ENCODE measurements around the gene PTEN. TPM values are rescaled to one million over a fixed set of nuclear protein-coding genes. Genes with fewer than 3 reads are reported as not detected.

PTEN gene
- total RNA-seq, 1 donor = 169 TPM

- H3K27ac ChIP-seq (ENCODE audit: low read depth, low read length) = no peak overlapping the region
- no peaks in the 10 kb centered on the region for H3K9me3 ChIP-seq (ENCODE audit: low read depth, low read length)
- H4K20me1 ChIP-seq (ENCODE audit: insufficient read depth, low read length) = peaks cover 7% of the 10 kb centered on the region
- no peak for TF ChIP-seq CTCF (IDR thresholded peaks at IDR 0.05; ENCODE audit: extremely low read depth, low read depth, low read length)
- no peak overlapping the region for H3K4me2 ChIP-seq (ENCODE audit: insufficient read depth, low read length)
- peaks cover 7% of the 10 kb centered on the region for H3K36me3 ChIP-seq (ENCODE audit: insufficient read depth, low read length)
- no peak overlapping the region for H2AFZ ChIP-seq (ENCODE audit: low read length)
- peaks cover 14% of the 10 kb centered on the region for H3K79me2 ChIP-seq (ENCODE audit: insufficient read depth, low read length)
- peaks cover 3% of the 10 kb centered on the region for H3K4me1 ChIP-seq (ENCODE audit: insufficient read depth, low read length)
- H3K4me3 ChIP-seq (ENCODE audit: insufficient read depth, low read length) = no peak overlapping the region
- DNase-seq (ENCODE audit: insufficient read length, low spot score, missing footprints) = no peak
- no peaks in the 10 kb centered on the region for H3K27me3 ChIP-seq (ENCODE audit: insufficient read depth, low read length)
Observed at GRCh38 chr10:87966459-87966858, 103.0 kb downstream of the PTEN start.

GRCh38 chr10:87973635-87974034, 110.2 kb downstream of the PTEN start:
- Histone ChIP-seq H3K4me3 (ENCODE audit: insufficient read depth, low read length) (no peak overlapping the region), H3K36me3 (ENCODE audit: insufficient read depth, low read length) (no peaks in the 10 kb centered on the region), H4K20me1 (ENCODE audit: insufficient read depth, low read length) (no peaks in the 10 kb centered on the region), H3K27ac (ENCODE audit: low read depth, low read length) (no peak overlapping the region), H3K27me3 (ENCODE audit: insufficient read depth, low read length) (no peaks in the 10 kb centered on the region), H2AFZ (ENCODE audit: low read length) (no peak overlapping the region), H3K4me2 (ENCODE audit: insufficient read depth, low read length) (no peak overlapping the region), H3K4me1 (ENCODE audit: insufficient read depth, low read length) (peaks cover 12% of the 10 kb centered on the region), H3K79me2 (ENCODE audit: insufficient read depth, low read length) (no peaks in the 10 kb centered on the region), H3K9me3 (ENCODE audit: low read depth, low read length) (no peaks in the 10 kb centered on the region)
- no peak for DNase-seq (ENCODE audit: insufficient read length, low spot score, missing footprints)
- TF ChIP-seq CTCF (IDR thresholded peaks at IDR 0.05; ENCODE audit: extremely low read depth, low read depth, low read length) = no peak

- Histone ChIP-seq H3K79me2 (ENCODE audit: insufficient read depth, low read length) (no peaks in the 10 kb centered on the region), H3K27me3 (ENCODE audit: insufficient read depth, low read length) (no peaks in the 10 kb centered on the region), H3K27ac (ENCODE audit: low read depth, low read length) (no peak overlapping the region), H3K9me3 (ENCODE audit: low read depth, low read length) (no peaks in the 10 kb centered on the region), H3K4me2 (ENCODE audit: insufficient read depth, low read length) (no peak overlapping the region), H4K20me1 (ENCODE audit: insufficient read depth, low read length) (no peaks in the 10 kb centered on the region), H3K36me3 (ENCODE audit: insufficient read depth, low read length) (no peaks in the 10 kb centered on the region), H2AFZ (ENCODE audit: low read length) (no peak overlapping the region), H3K4me3 (ENCODE audit: insufficient read depth, low read length) (no peak overlapping the region), H3K4me1 (ENCODE audit: insufficient read depth, low read length) (peaks cover 12% of the 10 kb centered on the region)
- no peak for TF ChIP-seq CTCF (IDR thresholded peaks at IDR 0.05; ENCODE audit: extremely low read depth, low read depth, low read length)
- DNase-seq (ENCODE audit: insufficient read length, low spot score, missing footprints) = no peak
Observed at GRCh38 chr10:87974130-87974529, 110.7 kb downstream of the PTEN start.

- Histone ChIP-seq H3K9me3 (ENCODE audit: low read depth, low read length) (no peaks in the 10 kb centered on the region), H3K27ac (ENCODE audit: low read depth, low read length) (no peak overlapping the region), H3K27me3 (ENCODE audit: insufficient read depth, low read length) (no peaks in the 10 kb centered on the region), H3K36me3 (ENCODE audit: insufficient read depth, low read length) (no peaks in the 10 kb centered on the region), H3K4me3 (ENCODE audit: insufficient read depth, low read length) (no peak overlapping the region), H3K4me1 (ENCODE audit: insufficient read depth, low read length) (peaks cover 12% of the 10 kb centered on the region), H3K4me2 (ENCODE audit: insufficient read depth, low read length) (no peak overlapping the region), H4K20me1 (ENCODE audit: insufficient read depth, low read length) (no peaks in the 10 kb centered on the region), H3K79me2 (ENCODE audit: insufficient read depth, low read length) (no peaks in the 10 kb centered on the region), H2AFZ (ENCODE audit: low read length) (no peak overlapping the region)
- TF ChIP-seq CTCF (IDR thresholded peaks at IDR 0.05; ENCODE audit: extremely low read depth, low read depth, low read length) = no peak
- DNase-seq (ENCODE audit: insufficient read length, low spot score, missing footprints) = no peak
Observed at GRCh38 chr10:87974769-87975168, 111.3 kb downstream of the PTEN start.

Data from osteoblast (primary cell).